GM19023 (cell line): ENCODE data around the gene TMX2.
"Not testable (repeated sequence)": the region's sequence is repeated elsewhere in the genome, so short reads cannot be mapped to it uniquely, and the experiment has no call there.

Experiments
- ATAC-seq: cut with Tn5 transposase; IDR thresholded peaks from one replicate; pipeline ENCODE4 v1.9.1; 2021; ENCODE audit warnings: mild to moderate bottlenecking, moderate library complexity; ENCODE audit not compliant: unreplicated experiment

Gene TMX2

GRCh38 chr11:57711414-57712255 is 758 bp upstream of the TMX2 start, which contains the start of gene MED19:
MED19 (minus strand) TSS chr11:57712215; CDS start chr11:57712179, 36 bp downstream.
- peak; percentile 49 for ATAC-seq

- ATAC-seq: no peak
These were observed 1.4 kb downstream of the TMX2 start for GRCh38 chr11:57713835-57714234.

GRCh38 chr11:57716726-57717125 is 4.3 kb downstream of the TMX2 start:
- not testable (repeated sequence) for ATAC-seq

GRCh38 chr11:57727185-57727584 is 14.8 kb downstream of the TMX2 start:
- no peak for ATAC-seq

GRCh38 chr11:57728829-57729228 is 16.4 kb downstream of the TMX2 start:
- no peak for ATAC-seq

GRCh38 chr11:57729479-57729878 is 17.1 kb downstream of the TMX2 start:
- no peak for ATAC-seq

- ATAC-seq: no peak
These were observed 20.3 kb downstream of the TMX2 start for GRCh38 chr11:57732661-57733060.

GRCh38 chr11:57735619-57736298 is 23.4 kb downstream of the TMX2 start:
- no peak for ATAC-seq

GRCh38 chr11:57741132-57742086 is 29.0 kb downstream of the TMX2 start, which contains the start of gene SELENOH:
SELENOH (plus strand) TSS chr11:57741491; CDS start chr11:57741596, 105 bp downstream.
- ATAC-seq: peak; percentile 83

- ATAC-seq: no peak
These were observed 29.7 kb downstream of the TMX2 start for GRCh38 chr11:57742087-57742452.

- ATAC-seq: no peak
These were observed 32.0 kb downstream of the TMX2 start for GRCh38 chr11:57744357-57744756.

- ATAC-seq: no peak
These were observed 32.8 kb downstream of the TMX2 start for GRCh38 chr11:57745206-57745605.

- ATAC-seq: no peak
These were observed 34.5 kb downstream of the TMX2 start for GRCh38 chr11:57746920-57747319.

GRCh38 chr11:57751176-57751575 is 38.8 kb downstream of the TMX2 start:
- no peak for ATAC-seq

GRCh38 chr11:57751676-57752253 is 39.4 kb downstream of the TMX2 start, which contains the start of gene BTBD18:
BTBD18 (minus strand) TSS chr11:57751819; CDS start chr11:57751188, 631 bp downstream.
- ATAC-seq: no peak

GRCh38 chr11:57752954-57753353 is 40.6 kb downstream of the TMX2 start:
- no peak for ATAC-seq

- ATAC-seq: no peak
These were observed 45.8 kb downstream of the TMX2 start for GRCh38 chr11:57758174-57758573.

- ATAC-seq: peak; percentile 92
These were observed 49.2 kb downstream of the TMX2 start, which contains the start of gene CTNND1 for GRCh38 chr11:57761301-57762234. CTNND1 (plus strand) TSS chr11:57761802; CDS start chr11:57791479, 29,677 bp downstream.

GRCh38 chr11:57762235-57762861 is 50.0 kb downstream of the TMX2 start:
- ATAC-seq: no peak
